Pancreas (tissue), 10 donors: ENCODE results near the gene DNAJB11. TPM values are rescaled to one million over a fixed set of nuclear protein-coding genes. Genes with fewer than 3 reads are reported as not detected.

ENCODE experiments used
- ATAC-seq, 4 donors: fragments of 200-7000 bp; cut with Tn5 transposase; one replicate each; pipeline versions ENCODE4 v1.8.0 to v1.9.1; 2020; ENCODE audit warnings: mild to moderate bottlenecking in 4 of 4, moderate library complexity in 4 of 4
- DNase-seq, 6 donors: peaks; one replicate each; pipeline ENCODE4 v3.0.0-alpha.2; 2020
- FAIRE-seq: peaks from 2 replicates; lab custom pipeline; 2012; peaks lifted over from hg19 to GRCh38; lab: Jason Lieb, UNC
- H3K27ac ChIP-seq, 4 donors: fragments of 200-600 bp; sonication (generic); 1 replicate in 3 of 4; 2 replicates in 1 of 4; pipeline versions ENCODE4 v1.5.0 to v1.8.0; 2020
- H3K27me3 ChIP-seq, 4 donors: fragments of 200-600 bp; one replicate each; pipeline ENCODE4 v1.8.0; 2021
- H3K36me3 ChIP-seq, 3 donors: fragments of 200-600 bp; sonication (generic) in 1 of 3; one replicate each; pipeline versions ENCODE4 v1.5.0 to v1.8.0; 2020 to 2021
- H3K4me1 ChIP-seq, 3 donors: fragments of 200-600 bp; one replicate each; pipeline ENCODE4 v1.8.0; 2021
- H3K4me3 ChIP-seq, 4 donors: fragments of 200-600 bp; sonication (generic) in 2 of 4; one replicate each; pipeline versions ENCODE4 v1.5.0 to v1.8.0; 2020 to 2021
- H3K9me3 ChIP-seq, 4 donors: fragments of 200-600 bp; one replicate each; pipeline ENCODE4 v1.8.0; 2021
- WGBS, 2 donors: extraction: QIAGEN DNeasy Blood & Tissue Kit; methylation state at CpG; one replicate each; pipeline ENCODE4 v1.1.7; 2013; 5-methylcytosine and 5-hydroxymethylcytosine counted together
- intact Hi-C, 3 donors: fragments of 100-400 bp; cut with DNase I; formaldehyde crosslinking; loops; one replicate each; pipeline versions ENCODE4 v1.11.1 to v1.14.2; 2022
- polyA plus RNA-seq, 2 donors: library from polyadenylated mRNA; stranded (reverse); fragments of 200-250 nt; gene quantifications; one replicate each; pipeline ENCODE4 v1.2.3, GENCODE V29; 2013
- total RNA-seq, 6 donors: library from RNA; stranded (reverse); fragmentation: NEBNext Ultra II Directional in 4 of 6; extraction: Animal tissue kit (Norgen Biotek cat#: 25700) in 4 of 6; gene quantifications; one replicate each; pipeline versions ENCODE4 v1.2.1 to v1.2.4, GENCODE V29; 2021 to 2023
- TF ChIP-seq, protein P1 (sequence below), 4 donors: fragments of 200-600 bp; sonication (generic) in 3 of 4; IDR thresholded peaks; one replicate each; pipeline versions ENCODE4 v1.5.0 to v1.8.0; 2021; ENCODE audit warnings: antibody characterized with exemption in 4 of 4
- donor health status: healthy with polysubstance abuse.
- donor health status: DM: no; HTN: no; CAD: no; lungs with moderate emphysema.
- donor health status: DM: no; HTN: no; CAD: no.
- donor health status: control.
- donor health status: control.
- donor health status: Bipolar disorder and iron deficiency.
- donor health status: DM: yes; HTN: yes; CAD: no.
- donor health status: DM: no; HTN: no; CAD: no.
- donor health status: DM: no; HTN: no; CAD: no.
- donor health status: DM: yes; HTN: yes; CAD: no.

Gene DNAJB11
- total and polyA plus RNA-seq, 8 donors = 21.9 to 52.6 (median 31.5) TPM

DNA sequence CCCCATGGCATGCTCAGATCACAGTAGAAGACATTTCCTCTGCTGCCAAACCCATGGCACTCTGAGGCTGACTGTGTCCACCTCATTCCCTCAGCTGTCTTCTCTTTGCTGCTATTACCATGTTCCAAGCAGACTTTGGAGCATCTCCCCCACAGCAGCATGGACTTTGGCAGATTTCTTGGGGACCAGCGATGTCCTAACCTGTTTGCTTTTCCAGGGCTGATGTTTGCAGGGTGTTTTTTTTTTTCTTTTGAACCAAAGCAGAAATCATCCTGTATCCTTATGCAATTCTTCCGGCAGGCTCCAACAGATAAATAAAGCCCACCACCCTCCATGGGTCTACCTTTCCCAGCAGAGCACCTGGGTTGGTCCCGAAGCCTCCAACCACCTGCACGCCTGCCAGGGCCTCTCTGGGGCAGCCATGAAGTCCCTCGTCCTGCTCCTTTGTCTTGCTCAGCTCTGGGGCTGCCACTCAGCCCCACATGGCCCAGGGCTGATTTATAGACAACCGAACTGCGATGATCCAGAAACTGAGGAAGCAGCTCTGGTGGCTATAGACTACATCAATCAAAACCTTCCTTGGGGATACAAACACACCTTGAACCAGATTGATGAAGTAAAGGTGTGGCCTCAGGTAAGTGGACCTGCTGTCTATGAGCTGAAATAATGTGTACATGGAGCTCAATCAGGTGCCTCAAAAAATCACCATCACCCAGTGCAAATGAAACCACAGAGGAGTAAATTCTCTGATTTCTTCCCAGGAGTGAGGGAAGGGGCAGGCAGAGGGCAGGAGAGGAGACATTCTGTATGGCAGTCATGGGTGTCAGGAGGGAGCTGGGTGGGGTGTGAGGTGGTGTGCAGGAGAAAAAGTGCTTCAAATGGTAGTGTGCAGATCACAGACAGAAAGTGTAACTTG is 42.5 kb downstream of the DNAJB11 start, which contains the start of gene AHSG:
TSS of gene AHSG (plus strand) at position 340 of the 916 bp plus-strand sequence. CDS start at position 422, 82 bp downstream.
- no peak for FAIRE-seq
- intact Hi-C loops = loop anchor here in 1 of 3 donors (5.0 to 10.0 kb wide), 2 partner anchors 142 to 209 kb away; no protein-coding TSS in a partner anchor

DNA sequence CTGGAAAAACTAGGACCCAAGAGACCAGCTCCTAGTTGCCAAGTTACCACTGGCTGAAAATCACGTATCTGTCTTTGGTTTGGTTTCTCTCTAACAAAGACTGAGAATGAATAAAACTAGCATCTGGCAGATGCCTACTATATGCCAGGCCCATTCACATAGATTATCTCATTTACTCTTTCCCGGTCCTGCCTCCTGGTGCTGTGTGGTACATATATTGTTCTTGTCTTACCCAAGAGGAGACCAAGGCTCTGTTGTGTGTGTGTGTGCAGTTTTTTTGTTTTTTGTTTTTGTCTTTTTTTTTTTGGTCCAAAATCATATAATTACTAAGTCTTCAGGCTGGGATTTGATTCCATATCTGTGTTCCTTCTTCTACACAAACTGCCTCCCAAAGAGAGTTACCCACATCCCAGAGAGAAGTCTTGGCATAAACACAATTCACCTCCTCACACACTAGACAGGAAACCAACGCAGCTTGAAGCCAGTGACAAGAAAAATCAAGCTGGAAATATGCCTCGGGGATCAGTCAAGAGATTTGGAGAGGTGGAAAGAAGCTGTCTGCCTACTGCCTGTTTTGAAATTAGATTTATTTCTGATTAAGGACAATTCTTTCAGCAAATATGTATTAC is 43.2 kb downstream of the DNAJB11 start:
- no peaks in the 10 kb centered on the region for H3K36me3 ChIP-seq
- FAIRE-seq (no peak), ATAC-seq (no peak), DNase-seq (no peak)
- TF ChIP-seq, protein P1, sequence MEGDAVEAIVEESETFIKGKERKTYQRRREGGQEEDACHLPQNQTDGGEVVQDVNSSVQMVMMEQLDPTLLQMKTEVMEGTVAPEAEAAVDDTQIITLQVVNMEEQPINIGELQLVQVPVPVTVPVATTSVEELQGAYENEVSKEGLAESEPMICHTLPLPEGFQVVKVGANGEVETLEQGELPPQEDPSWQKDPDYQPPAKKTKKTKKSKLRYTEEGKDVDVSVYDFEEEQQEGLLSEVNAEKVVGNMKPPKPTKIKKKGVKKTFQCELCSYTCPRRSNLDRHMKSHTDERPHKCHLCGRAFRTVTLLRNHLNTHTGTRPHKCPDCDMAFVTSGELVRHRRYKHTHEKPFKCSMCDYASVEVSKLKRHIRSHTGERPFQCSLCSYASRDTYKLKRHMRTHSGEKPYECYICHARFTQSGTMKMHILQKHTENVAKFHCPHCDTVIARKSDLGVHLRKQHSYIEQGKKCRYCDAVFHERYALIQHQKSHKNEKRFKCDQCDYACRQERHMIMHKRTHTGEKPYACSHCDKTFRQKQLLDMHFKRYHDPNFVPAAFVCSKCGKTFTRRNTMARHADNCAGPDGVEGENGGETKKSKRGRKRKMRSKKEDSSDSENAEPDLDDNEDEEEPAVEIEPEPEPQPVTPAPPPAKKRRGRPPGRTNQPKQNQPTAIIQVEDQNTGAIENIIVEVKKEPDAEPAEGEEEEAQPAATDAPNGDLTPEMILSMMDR (IDR thresholded peaks at IDR 0.05) = no peak
- no peaks in the 10 kb centered on the region for H3K9me3 ChIP-seq
- 54 to 59% methylated on average over 4 of the region's 4 CpGs for WGBS, 2 donors
- H3K27ac ChIP-seq = no peak overlapping the region
- peaks cover 0 to 4% (median 0%) of the 10 kb centered on the region in 3 donors for H3K4me1 ChIP-seq
- no peak overlapping the region for H3K4me3 ChIP-seq
- intact Hi-C loops = loop anchor here in 1 of 3 donors (5.0 to 10.0 kb wide), 2 partner anchors 141 to 209 kb away; no protein-coding TSS in a partner anchor
- H3K27me3 ChIP-seq = no peaks in the 10 kb centered on the region

More for the DNA sequence above, 42.5 kb downstream of the DNAJB11 start, which contains the start of gene AHSG:
- Histone ChIP-seq H3K27me3 (no peaks in the 10 kb centered on the region), H3K4me1 (peaks cover 0 to 4% (median 0%) of the 10 kb centered on the region in 3 donors), H3K36me3 (no peaks in the 10 kb centered on the region), H3K9me3 (no peaks in the 10 kb centered on the region), H3K4me3 (no peak within 1 kb of the TSS), H3K27ac (no peak within 1 kb of the TSS)
- 69 to 75% methylated on average over 7 of the region's 7 CpGs for WGBS, 2 donors
- ATAC-seq = no peak
- TF ChIP-seq, protein P1 (IDR thresholded peaks at IDR 0.05) = no peak
- DNase-seq = no peak

DNA sequence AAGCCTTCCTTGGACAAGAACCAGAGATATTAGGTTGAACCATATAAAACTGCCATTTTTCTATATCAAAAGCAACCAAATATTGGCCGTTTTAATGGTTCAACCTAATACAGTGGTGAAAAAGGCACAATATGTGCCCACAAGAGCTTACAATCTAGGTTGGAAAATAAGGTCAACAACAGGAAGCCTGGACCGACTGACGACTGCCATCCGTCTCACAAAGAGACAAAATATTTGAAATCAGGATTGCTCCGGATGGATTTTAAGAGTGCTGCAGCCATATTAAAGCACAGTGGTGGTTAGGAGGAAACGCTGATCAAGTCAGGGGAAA is 43.7 kb downstream of the DNAJB11 start:
- intact Hi-C loops = loop anchor here in 1 of 3 donors (5.0 to 10.0 kb wide), 2 partner anchors 141 to 208 kb away; no protein-coding TSS in a partner anchor
- FAIRE-seq = no peak

DNA sequence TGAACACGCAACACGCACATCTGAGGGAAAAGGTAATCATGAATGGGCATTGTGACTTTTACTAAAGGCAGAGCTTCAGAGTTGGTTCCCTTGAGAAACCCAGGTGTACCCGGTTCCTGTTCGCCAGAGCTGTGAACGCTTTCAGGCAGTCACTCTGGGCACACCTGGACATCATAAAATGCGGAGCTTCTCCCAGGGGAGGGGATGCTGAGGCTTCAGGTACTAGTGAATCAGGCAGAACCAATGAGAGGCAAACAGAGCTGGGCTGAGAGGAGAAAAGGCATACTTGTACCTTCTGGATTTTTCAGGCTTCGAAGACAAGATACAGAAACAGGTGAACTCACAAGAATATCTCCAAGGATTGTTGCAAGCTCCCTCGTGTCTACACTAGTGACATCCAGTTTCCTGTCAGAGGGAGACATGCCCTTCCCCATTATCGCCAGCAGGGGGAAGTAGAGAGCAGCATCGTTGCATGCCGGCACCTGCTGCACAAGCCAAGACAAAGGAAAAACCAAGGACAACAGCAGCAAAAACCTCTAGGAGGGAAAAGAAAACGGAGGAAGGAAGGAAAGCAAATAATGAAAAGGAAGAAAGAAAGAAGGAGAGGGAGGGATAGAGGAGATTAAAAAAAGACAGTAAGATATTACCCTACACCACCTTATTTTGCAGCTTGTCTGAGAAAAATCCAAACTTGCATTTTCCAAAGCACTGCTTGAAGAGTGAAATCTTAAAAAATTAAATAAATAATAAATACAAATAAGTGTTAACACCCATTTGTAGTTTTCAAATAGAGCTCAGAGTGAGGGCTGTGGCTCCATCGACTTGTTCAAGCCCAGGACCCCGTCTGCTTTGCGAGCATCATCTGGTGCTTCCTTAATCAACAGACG is 44.3 kb downstream of the DNAJB11 start:
- TF ChIP-seq, protein P1 (IDR thresholded peaks at IDR 0.05) = peak; percentile 91 to 97 (median 94)
- peaks cover 0 to 4% (median 0%) of the 10 kb centered on the region in 3 donors for H3K4me1 ChIP-seq
- H3K27me3 ChIP-seq = no peaks in the 10 kb centered on the region
- whole genome bisulfite sequencing, 2 donors = 30 to 34% methylated on average over 16 of the region's 16 CpGs
- intact Hi-C loops = loop anchor here in 1 of 3 donors (5.0 to 10.0 kb wide), 2 partner anchors 140 to 207 kb away; no protein-coding TSS in a partner anchor
- DNase-seq (peak; percentile 67 to 87 (median 79)), FAIRE-seq (no peak), ATAC-seq (peak; percentile 49 to 87 (median 82))
- no peak overlapping the region for H3K4me3 ChIP-seq
- H3K27ac ChIP-seq = no peak overlapping the region
- H3K36me3 ChIP-seq = no peaks in the 10 kb centered on the region
- H3K9me3 ChIP-seq = no peaks in the 10 kb centered on the region

More for the DNA sequence above, 43.7 kb downstream of the DNAJB11 start:
- 38 to 50% methylated on average over 6 of the region's 6 CpGs for WGBS, 2 donors
- Histone ChIP-seq H3K4me1 (peaks cover 0 to 4% (median 0%) of the 10 kb centered on the region in 3 donors), H3K27ac (no peak overlapping the region), H3K36me3 (no peaks in the 10 kb centered on the region), H3K9me3 (no peaks in the 10 kb centered on the region), H3K4me3 (no peak overlapping the region), H3K27me3 (no peaks in the 10 kb centered on the region)
- TF ChIP-seq, protein P1 (IDR thresholded peaks at IDR 0.05) = no peak
- ATAC-seq (no peak), DNase-seq (no peak)
